ENCODE results near the gene ZNF385C.

ZNF385C gene

GRCh38 chr17:42061646-42062487, 36.4 kb downstream of the ZNF385C start:
- Histone ChIP-seq H3K27me3 (replicated peaks) (no peaks in the 10 kb centered on the region), H3K4me3 (ENCODE audit: low read depth, low read length) (no peak overlapping the region), H3K27ac (no peak overlapping the region), H3K36me3 (replicated peaks) (no peaks in the 10 kb centered on the region)
- in situ Hi-C loops (cut with HindIII; ENCODE audit: low pct_ligation_motif_present, low sequenced_read_pairs): no loop called here
- no peak for TF ChIP-seq CTCF (IDR thresholded peaks at IDR 0.05; ENCODE audit: low read depth, low read length, missing control alignments)
- DNase-seq: no peak

GRCh38 chr17:42060231-42060630, 38.0 kb downstream of the ZNF385C start:
- H3K36me3 ChIP-seq (replicated peaks): no peaks in the 10 kb centered on the region
- H3K27ac ChIP-seq: no peak overlapping the region
- in situ Hi-C loops (cut with HindIII; ENCODE audit: low pct_ligation_motif_present, low sequenced_read_pairs): no loop called here
- TF ChIP-seq CTCF (IDR thresholded peaks at IDR 0.05; ENCODE audit: low read depth, low read length, missing control alignments): no peak
- H3K4me3 ChIP-seq (ENCODE audit: low read depth, low read length): no peak overlapping the region
- H3K27me3 ChIP-seq (replicated peaks): peaks cover 3% of the 10 kb centered on the region
- no peak for DNase-seq

- in situ Hi-C loops (cut with HindIII; ENCODE audit: low pct_ligation_motif_present, low sequenced_read_pairs): no loop called here
- TF ChIP-seq CTCF (IDR thresholded peaks at IDR 0.05; ENCODE audit: low read depth, low read length, missing control alignments): no peak
- no peak overlapping the region for H3K4me3 ChIP-seq (ENCODE audit: low read depth, low read length)
- H3K27me3 ChIP-seq (replicated peaks): peaks cover 4% of the 10 kb centered on the region
- H3K36me3 ChIP-seq (replicated peaks): no peaks in the 10 kb centered on the region
- DNase-seq: no peak
- H3K27ac ChIP-seq: no peak overlapping the region
These were observed 38.5 kb downstream of the ZNF385C start for GRCh38 chr17:42059815-42060214.

- Histone ChIP-seq H3K27ac (no peak overlapping the region), H3K36me3 (replicated peaks) (no peaks in the 10 kb centered on the region), H3K4me3 (ENCODE audit: low read depth, low read length) (no peak overlapping the region), H3K27me3 (replicated peaks) (peaks cover 17% of the 10 kb centered on the region)
- in situ Hi-C loops (cut with HindIII; ENCODE audit: low pct_ligation_motif_present, low sequenced_read_pairs): no loop called here
- no peak for TF ChIP-seq CTCF (IDR thresholded peaks at IDR 0.05; ENCODE audit: low read depth, low read length, missing control alignments)
- no peak for DNase-seq
These were observed 40.2 kb downstream of the ZNF385C start for GRCh38 chr17:42058063-42058462.

GRCh38 chr17:42056635-42057034, 41.6 kb downstream of the ZNF385C start:
- no peak overlapping the region for H3K4me3 ChIP-seq (ENCODE audit: low read depth, low read length)
- no peaks in the 10 kb centered on the region for H3K36me3 ChIP-seq (replicated peaks)
- no peak for TF ChIP-seq CTCF (IDR thresholded peaks at IDR 0.05; ENCODE audit: low read depth, low read length, missing control alignments)
- H3K27me3 ChIP-seq (replicated peaks): peaks cover 28% of the 10 kb centered on the region
- no peak overlapping the region for H3K27ac ChIP-seq
- DNase-seq: no peak
- in situ Hi-C loops (cut with HindIII; ENCODE audit: low pct_ligation_motif_present, low sequenced_read_pairs): no loop called here

GRCh38 chr17:42055496-42055895, 42.8 kb downstream of the ZNF385C start:
- no peaks in the 10 kb centered on the region for H3K36me3 ChIP-seq (replicated peaks)
- no peak for TF ChIP-seq CTCF (IDR thresholded peaks at IDR 0.05; ENCODE audit: low read depth, low read length, missing control alignments)
- H3K27ac ChIP-seq: no peak overlapping the region
- H3K27me3 ChIP-seq (replicated peaks): peaks cover 32% of the 10 kb centered on the region
- no peak for DNase-seq
- in situ Hi-C loops (cut with HindIII; ENCODE audit: low pct_ligation_motif_present, low sequenced_read_pairs): no loop called here
- no peak overlapping the region for H3K4me3 ChIP-seq (ENCODE audit: low read depth, low read length)
